NCI-H2107 (cell line): ENCODE measurements around the gene ZNF586.
"Not testable (repeated sequence)": the region's sequence is repeated elsewhere in the genome, so short reads cannot be mapped to it uniquely, and the experiment has no call there.

ENCODE experiments used
- DNase-seq: peaks from one replicate; lab custom pipeline; 2025; lab: John Stamatoyannopoulos, UW

The ZNF586 gene

DNA sequence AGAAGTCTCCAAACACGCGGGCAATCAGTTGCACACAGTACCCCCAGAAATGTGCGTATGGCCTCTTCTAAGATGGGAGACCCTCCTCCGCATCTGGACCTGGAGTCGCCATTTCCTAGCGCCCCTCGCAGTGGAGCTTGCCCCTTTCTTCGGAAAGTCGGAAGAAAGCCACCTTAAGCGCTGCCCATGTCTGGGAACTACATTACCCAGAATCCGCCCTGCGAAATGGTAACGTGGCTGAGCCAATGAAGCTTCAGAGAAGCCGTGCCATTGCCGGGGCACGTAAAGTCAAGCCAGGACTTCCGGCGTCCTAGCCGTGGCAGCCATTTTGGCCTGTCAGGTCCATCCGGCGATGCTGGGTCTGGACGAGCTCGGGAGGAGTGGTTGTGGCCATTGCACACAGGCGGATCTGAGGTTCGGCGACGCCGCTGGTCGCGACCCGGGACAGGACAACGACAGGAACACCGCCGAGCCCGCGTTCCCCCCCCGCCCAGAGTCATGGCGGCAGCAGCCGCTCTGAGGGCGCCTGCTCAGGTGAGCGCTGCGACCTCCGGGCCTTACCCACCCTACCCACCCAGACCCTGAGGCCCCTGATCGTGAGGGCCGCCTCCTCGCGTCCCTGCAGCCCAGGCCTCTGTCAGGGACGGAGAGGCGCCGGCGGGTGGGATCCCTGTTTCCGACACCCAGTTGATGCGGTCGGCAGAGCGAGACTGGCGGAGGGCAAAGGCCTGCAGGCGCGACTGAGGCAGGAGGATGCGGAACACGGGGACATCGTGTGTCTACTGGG, at the start of gene ZNF586:
TSS of gene ZNF586 (plus strand) at position 332 of the 787 bp plus-strand sequence. CDS start at position 499, 167 bp downstream.
- DNase-seq: peak; percentile 78

GRCh38 chr19:57719901-57720519, 49.5 kb upstream of the ZNF586 start:
- no peak for DNase-seq

DNA sequence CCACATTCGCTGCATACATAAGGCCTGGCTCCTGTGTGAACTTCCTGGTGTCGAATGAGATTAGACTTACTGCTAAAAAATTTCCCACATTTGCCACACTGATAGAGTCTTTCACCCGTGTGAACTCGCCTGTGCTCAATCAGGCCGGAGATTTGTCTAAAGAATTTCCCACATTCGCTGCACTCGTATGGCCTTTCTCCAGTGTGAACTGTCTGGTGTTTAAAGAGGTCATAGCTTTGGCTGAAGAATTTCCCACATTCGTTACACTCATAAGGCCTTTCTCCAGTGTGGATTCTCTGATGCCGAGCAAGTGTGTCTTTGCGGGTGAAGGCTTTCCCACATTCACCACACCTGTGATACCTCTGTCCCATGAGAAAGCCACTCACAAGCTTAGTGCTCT, 48.6 kb upstream of the ZNF586 start:
- DNase-seq: no peak

DNA sequence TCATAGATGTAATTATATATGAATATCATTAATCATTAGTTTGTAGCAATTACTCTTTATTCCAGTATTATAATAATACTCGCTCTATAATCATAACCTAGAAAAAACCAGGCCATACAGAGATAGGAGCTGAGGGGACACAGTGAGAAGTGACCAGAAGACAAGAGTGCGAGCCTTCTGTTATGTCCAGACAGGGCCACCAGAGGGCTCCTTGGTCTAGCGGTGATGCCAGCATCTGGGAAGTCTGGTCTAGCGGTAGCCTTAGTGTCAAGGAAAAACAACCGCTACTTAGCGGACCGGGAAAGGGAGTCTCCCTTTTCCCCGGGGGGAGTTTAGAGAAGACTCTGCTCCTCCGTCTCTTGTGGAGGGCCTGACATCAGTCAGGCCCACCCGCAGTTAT, 31.2 kb upstream of the ZNF586 start:
- not testable (repeated sequence) for DNase-seq

GRCh38 chr19:57738770-57739169, 30.7 kb upstream of the ZNF586 start:
- DNase-seq: not testable (repeated sequence)

DNA sequence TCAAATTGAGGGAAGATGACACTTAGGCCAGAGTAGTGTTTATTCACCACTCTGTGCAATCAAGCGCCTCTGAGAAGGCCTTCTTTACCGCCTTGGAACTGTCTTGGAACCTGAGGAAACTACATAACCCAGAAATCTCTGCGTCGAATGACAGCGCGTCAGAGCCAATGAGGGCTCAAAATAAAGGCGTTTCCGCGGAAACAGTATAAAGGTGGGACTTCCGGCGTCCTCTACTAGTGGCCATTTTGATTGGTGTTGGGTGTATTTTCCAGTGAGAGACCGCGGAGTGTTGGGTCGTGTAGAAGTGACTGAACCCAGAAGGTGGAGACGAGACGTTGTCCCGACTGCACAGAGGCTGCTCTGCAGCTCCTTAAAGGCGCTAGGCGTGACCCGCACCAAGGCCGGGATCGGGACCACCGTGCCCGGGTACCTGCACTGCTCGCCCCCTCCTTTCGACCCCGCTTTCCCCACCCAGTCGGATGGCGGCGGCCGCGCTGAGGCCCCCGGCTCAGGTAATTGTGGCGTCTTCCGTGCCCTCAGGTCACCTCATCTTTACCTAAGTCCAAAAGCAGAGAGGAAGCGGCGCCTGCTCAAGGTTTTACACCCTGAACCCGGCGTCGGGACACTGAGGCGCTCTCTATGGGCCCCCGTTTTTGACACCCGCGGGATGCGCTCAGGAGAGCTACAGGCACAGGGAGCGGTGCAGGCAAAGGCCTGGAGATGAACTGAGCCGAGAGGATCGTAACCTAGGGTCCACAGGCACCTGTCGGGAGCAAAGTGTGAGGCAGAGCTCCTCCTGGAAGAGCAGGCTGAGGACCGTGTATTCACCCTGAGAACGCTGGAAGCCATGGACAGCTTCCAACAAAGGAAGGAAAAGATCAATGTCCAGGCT, 22.6 kb upstream of the ZNF586 start, which contains the start of gene ZNF776:
TSS of gene ZNF776 (plus strand) at position 236 of the 892 bp plus-strand sequence. CDS start at position 480, 244 bp downstream.
- peak; percentile 67 for DNase-seq

GRCh38 chr19:57747472-57747807, 22.0 kb upstream of the ZNF586 start:
- DNase-seq: no peak

GRCh38 chr19:57748029-57748428, 21.4 kb upstream of the ZNF586 start:
- DNase-seq: no peak

- DNase-seq: no peak
These were observed 15.3 kb upstream of the ZNF586 start for GRCh38 chr19:57754091-57754673.

DNA sequence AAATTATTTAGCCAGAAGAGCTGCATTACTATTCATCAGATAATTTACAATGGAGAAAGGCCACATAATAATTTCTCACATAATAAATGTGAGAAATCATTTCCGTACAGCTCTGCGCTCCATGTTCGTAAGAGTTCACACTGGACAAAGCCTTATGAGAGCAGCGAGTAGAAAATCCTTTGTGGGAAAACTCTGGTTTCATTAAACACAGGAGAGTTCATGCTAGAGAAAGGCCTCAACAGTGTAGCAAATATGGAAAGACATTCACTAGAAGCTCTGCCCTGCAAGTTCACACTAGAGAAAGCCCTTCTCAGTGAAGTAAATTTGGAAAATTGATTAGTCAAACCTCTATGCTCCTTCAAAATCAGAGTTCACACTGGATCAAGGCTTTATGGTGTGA, 14.4 kb upstream of the ZNF586 start:
- no peak for DNase-seq

DNA sequence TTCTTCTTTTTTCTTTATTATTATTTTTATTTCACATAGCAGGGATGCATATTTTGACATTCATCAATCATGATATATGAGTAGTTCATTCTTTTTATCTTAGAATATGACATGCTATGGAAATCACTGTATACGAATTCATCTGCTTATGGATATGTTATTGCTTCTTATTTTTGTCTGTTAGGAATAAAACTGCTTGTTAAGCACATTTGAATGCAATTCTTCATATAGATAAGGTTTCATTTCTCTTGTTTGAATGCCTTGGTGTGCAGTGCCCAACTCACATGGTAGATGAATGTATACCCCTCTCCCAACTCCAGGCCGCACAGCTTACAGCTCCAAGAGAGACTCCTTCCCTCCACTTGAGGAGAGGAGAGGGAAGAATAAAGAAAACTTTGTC, 11.5 kb upstream of the ZNF586 start:
- no peak for DNase-seq

DNA sequence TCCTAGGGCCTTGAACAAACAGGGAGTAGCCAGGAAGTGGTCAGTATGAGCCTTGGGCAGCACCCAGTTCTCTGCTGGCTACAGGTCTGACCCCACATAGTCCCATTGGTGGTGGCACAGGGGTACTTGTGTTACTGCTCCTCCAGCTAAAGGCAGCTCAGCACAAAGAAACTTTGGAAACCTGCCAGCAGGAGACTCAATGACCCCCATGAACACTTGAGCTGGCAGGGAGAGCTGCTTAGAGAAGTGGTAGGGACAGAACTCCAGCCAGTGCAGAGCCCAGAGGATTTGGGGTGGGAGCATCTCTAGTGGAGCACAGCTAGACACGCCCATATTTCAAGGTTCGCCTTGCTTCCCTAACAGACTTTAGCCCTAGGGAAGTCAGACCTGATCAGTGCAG, 10.4 kb upstream of the ZNF586 start:
- no peak for DNase-seq

DNA sequence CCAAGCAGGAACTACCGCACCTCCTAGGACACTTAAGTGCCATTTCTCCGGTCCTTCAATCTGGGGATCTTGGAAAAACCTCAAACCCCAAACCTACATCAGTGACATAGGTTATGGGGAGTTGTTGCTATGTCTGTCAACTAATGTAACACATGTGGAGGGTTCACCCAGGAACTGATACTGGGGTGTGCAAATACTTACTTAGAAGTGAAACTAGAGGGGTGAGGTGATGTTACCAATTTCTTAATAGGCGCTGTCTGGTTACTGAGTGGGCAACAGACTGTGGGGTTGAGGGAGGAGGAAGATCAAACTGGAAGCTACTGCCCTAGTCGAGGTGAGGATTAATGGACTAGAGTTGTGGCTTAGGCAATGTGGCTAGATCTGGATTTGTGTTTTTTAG, 1.9 kb downstream of the ZNF586 start:
- no peak for DNase-seq

DNA sequence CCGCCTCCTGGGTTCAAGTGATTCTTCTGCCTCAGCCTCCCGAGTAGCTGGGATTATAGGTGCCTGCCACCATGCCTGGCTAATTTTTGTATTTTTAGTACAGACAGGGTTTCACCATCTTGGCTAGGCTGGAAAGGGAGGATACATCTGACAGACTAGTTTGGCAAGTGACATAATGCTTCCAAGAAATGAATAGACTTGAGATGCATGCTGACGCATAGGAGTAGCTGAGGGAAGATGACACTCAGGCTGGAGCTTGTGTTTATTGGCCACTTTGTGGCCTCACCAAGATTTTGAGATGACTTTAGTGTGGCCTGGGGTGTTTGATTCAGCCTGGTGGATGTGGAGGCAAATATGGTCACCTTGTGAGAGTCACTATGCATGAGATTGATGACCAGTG, 4.0 kb downstream of the ZNF586 start:
- DNase-seq: no peak

DNA sequence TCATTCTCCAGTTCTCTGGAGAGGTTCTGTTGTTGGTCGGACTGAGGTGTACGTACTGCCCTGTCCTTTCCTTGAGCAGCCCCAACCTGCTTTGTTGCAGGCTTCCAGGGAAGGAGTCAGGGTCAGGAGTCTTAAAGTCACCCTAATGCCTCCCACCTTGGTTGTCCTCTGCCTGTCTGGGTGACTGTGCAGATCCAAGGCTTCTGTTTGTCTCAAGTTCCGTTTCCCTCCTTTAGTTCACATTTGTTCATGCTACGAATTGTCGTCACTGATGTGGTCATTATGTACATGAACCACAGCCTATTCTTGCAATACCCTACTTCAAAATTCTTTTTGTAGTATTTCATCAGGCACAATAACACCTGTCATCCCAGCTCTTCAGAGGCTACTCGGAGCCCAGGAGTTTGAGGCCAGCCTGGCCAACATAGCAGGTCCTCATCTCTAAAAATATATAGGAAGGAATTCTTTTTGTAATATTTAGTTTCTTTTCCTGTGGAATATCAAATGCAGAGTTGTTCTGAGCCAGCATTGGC, 7.4 kb downstream of the ZNF586 start:
- DNase-seq: no peak

- no peak for DNase-seq
These were observed 8.9 kb downstream of the ZNF586 start for GRCh38 chr19:57778336-57778735.

GRCh38 chr19:57779220-57779845, 9.9 kb downstream of the ZNF586 start:
- no peak for DNase-seq

DNA sequence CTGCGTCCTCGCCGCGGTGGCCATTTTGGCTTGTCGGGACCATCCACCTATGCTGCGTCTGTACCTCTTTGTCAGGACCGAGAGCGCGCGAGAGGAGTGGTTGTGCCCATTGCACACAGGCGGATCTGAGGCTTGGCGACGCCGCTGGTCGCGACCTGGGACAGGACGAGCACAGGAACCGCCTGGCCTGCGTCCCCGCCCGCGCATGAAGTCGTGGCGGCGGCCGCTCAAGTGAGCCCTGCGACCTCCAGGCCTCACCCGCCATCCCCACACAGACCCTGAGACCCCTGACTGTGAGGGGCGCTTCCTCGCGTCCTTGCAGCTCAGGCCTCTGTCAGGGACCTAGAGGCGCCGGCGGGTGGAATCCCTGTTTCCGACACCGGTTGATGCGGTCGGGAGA, 16.8 kb downstream of the ZNF586 start:
- no peak for DNase-seq

- DNase-seq: no peak
These were observed 17.4 kb downstream of the ZNF586 start for GRCh38 chr19:57786906-57787305.

- no peak for DNase-seq
These were observed 18.7 kb downstream of the ZNF586 start for GRCh38 chr19:57788114-57788692.

- DNase-seq: no peak
These were observed 19.8 kb downstream of the ZNF586 start for GRCh38 chr19:57789288-57789687.
